Fibroblast of skin of left quadriceps (primary cell): ENCODE results near the gene DAB2IP.

Experiments used
- DNase-seq, 2 experiments: peaks; one replicate each; pipeline ENCODE4 v3.0.0-alpha.2; 2013; ENCODE audit warnings: low read depth in 2 of 2

DAB2IP gene

DNA sequence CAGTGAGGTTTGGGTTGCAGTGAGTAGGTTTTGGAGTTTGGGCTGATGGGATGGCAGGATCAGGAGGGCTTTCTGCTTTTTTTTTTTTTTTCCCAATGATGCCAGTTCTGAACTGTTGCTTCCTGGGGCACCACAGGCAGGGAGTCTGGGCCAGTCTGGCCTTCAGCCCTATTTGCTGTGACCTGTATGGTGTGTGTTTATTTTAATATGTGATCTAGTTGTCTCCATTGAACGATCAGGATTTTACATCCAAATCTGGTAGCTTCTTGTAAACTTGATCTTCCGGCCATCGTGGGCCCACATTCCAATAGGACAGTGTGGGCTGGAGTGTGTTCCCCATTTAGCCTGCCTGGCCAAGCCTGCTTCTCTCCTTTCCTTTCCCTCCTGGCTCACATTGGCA, 25.8 kb upstream of the DAB2IP start:
- DNase-seq: no peak

DNA sequence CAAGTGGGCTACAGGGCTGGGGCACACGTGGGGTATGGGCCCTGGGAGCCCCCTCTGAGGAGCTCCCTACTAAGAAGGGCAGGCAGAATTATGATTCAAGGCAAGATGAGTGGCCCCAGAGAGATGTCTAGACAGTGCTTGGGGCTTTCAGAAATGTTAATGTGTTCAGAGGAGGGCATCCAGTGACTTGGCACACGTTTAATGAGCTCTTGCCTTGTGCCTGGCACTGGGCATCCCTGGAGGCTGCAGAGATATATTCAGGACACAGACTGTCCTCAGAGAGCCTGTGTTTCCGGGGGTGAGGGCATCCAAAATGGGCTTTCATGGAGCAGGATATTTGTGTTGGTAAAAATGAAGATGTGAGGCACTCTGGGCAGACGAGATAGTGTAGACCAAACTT, 25.4 kb upstream of the DAB2IP start:
- no peak for DNase-seq

DNA sequence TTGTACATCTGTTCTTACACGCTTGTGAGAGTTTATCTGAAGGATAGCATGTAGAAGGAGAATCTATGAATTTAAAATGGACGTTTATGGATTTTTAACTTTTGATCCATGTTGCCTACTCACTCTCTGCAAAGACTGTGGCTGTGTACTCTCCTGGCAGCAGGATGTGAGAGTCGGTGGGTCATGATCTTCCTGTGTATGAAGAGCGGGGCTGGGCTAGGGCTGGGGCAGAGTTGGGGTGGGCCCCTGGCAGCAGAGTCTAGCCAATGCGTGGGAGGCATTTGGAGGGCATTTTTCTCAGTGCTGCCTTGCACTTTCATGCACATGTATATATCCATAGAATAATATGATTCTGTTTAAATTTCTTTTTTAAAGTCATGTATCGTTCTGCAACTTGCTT, 24.0 kb upstream of the DAB2IP start:
- DNase-seq: no peak

DNA sequence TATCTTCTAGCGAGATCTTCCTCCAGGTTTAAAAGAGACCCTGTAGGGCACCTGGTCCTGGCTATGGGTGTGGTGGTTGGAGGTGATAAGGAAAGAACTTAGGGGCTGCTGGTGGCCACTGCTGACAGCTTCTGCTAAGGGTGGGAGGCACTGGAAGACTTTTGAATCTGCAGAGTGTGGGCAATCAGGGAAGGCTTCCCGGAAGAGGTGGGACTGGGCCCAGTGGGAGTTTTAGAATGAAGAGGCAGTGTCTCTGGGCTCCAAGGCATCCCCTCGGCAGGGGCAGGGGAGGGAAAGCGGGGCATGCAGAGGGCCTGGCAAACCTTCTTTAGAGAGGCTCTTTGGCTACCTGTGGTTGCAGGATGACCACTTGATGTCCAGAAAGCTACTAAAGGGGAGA, 23.0 kb upstream of the DAB2IP start:
- DNase-seq: no peak

DNA sequence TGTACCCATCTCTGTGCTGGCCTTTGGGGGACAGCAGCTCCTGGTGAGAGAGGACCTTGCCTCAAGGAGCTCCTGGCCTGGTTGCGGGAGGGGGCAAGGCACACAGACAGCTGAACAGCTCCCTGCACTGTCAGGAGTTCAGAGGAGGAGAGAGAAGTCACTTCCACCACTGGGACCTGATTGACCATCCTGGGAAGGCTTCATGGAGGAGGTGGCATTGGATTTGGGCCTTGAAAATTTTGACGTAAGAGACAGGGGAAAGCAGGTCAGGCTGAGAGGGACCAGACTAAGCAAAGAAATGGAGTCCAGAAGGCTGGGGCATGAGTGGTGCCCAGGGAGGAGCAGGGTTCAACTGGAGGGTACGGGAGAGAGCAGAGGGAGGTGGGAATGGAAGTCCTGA, 20.3 kb upstream of the DAB2IP start:
- no peak for DNase-seq

DNA sequence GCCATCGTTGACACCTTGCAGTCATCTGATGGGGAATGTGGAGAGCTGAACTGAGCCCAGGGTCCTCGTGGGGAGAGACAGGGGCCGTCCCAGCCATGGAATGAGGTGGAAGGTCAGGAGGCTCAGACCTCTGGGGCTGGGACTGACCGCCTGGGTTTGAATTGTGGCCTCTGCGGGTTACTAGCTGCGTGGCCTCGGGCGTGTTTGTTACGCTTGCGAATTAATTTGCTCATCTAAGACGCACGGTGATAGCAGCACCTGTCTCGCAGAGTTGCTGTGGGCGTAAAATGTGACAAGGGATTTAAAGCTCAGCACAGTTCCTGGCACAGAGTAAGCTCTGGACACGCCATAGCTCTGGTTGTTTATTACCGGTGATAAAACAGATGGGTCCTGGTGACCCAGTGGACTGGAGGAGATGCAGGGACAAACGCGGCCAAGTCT, 19.4 kb upstream of the DAB2IP start:
- DNase-seq: no peak

DNA sequence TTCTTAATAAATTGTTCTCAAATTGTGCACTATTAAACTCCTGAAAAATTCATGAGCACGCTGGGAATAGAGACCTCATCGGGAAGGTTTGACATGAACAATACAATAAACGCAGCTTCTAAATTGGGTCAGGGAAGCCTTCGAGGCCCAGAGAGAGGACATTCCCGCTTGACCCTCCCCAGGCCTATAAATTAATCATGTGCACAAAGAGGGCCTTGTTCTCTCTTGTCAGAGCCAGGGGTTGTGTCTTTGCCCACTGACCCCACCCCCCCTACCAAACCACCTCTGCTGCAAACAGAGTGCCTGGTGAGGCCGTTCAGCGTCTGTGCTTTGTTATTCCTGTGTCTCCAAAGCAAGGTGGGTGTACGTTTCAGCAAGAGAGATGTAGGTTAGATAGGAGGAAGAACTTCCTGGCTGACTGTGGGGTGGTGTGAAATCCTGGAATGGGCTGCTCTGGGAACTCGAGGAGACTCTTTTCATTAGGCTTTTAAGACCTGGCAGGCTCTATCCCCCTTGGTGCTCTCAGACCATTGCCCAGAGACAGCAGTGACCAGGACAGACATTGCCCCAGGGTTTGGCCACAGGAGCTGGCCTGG, 18.2 kb upstream of the DAB2IP start:
- no peak for DNase-seq

DNA sequence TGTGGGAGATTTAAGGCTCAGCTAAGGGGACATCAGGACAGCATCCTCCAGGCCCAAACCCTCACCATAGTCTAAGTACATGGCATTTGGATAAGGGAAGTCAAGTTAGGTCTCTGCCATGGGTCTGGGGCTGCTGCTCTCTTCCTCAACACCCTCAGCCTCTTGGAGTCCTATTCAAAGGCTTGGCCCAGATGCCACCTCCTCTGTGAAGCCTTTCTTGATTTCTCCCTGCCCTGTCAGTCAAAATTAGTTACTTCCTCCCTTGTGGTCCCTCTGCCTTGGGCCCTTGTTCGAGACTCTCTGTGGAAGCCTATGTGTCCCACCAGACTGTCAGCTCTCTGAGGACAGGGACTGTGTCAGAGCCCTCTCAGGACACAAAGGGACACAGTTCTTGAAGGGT, 17.7 kb upstream of the DAB2IP start:
- no peak for DNase-seq

DNA sequence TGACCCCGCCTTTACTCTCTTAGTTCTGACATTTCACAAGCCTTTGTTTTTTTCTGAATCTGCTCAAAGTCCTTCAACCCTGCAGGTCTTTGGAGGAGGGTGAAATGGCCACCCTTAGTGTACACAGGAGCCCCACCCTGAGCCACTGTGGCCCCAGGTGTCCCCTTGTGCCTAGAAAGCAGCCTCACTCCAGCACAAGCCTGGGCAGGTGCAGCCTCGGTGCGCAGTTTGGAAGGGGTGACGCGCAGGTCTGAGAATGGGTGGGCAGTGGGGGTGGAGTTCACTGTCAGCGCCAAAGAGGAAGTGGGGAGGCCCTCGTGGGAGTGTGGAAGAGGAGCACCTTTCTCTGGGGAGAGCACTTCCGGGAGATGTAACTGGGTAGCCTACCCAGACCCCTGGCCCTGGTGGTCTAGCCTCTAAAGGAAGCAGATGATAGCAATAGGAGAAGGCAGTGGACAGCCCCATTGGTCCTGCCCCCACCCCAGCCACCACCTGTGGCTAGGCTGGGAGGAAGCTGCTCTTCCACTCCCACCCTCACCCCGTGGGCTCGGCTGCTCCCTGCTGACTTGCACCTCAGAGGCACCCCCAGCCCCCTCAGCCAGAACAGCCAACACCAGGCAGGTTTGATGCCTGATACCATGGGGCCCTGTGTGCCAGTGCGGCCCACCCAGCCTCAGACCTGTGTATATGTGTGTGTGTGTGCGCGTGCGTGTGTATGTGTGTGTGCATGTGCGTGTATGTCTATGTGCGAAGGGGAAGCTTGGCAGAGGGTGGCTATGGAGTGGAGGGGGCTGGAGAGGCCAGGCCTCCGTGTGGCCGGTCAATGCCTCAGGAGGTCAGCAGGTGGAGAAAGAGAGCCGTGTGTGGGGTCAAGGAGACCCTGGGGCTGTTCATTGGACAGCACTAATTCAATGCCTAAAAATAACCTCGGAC, 16.8 kb upstream of the DAB2IP start:
- no peak for DNase-seq

DNA sequence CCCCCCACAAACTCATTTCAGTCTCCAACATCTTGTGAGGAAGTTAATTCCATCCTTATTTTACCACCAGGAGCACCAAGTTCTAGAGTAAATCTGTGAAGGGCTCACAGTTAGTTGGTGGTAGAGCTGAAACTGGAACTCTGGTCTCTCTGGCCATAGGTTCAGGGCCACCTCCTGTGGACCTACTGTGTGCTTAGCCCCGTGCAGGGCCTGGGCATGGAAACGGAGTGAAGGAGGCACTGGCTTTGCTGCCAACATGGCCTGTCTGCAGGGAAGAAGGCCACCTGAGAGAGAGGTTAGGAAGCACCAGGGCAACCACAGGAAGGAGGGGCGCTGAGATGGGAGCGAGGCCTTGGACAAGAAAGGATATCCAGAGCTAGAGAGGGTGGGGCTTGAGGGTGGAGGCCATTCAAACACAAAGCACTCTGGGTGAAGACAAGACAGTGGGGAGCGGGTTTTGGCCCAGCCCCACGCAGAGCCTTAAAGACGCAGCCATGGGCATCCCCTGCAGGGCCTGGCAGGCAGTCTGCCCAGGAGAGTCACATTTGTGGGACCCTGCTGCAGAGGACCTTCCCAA, 16.0 kb upstream of the DAB2IP start:
- no peak for DNase-seq

DNA sequence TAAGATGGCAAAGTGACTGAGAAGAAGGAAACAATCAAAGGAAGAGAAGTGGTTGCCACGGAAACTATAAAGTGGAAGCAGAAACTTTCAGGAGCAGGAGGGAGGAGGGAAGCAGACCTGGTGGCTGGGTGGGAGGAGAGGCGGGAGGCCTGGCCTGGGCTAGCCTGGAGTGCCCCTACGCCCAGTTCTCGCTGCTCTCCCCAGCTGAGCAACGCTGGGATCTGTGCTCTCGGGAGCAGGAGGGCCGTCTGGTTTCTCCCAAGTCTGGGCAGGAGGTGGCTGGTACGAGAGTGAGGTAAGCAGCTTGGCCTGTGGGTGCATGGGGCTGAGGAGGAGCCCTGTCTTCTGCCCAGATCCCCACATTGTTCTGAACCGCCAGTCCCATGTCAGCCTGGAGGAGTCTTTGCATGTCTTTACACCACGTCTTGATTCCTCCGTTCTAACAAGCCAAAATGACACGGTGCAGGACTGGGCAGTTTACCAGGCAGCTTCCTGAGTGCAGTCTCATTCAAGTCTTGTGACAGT, 15.0 kb upstream of the DAB2IP start:
- DNase-seq: no peak

DNA sequence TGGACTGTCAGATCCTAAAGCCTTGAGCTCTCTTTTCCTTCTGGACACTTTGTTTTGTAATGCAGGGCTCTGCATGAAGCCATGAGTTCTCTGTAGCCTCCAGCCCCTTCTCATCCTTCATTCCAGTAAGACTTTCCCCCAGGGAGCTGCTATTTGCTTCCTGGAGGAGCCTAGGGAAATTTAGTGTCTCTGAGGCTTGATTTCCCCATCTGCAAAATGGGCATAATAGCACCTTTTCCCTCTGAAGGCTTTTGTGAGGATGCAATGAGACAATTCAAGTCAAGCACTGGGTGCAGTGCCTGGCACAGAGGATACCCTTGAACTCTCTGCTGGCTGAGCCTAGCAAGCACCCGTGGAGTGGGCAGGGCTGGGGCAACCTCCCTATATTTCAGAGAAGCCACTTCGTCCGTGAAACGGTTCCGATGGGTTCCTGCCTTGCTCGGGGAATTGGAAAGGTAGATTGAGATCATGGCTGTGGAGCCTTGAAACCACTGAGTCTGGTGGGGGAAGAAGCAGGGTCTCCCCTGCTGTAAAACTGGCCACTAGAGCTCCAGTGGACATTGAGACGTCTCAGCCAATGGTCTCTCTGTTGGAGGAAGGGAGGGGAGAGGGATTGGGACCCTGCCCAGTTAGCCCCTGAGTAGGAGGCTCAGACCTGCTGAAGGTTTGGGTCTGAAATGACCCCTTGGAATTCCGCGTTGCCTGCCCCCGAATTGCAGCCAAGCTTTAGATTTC, 14.3 kb upstream of the DAB2IP start:
- DNase-seq: no peak

DNA sequence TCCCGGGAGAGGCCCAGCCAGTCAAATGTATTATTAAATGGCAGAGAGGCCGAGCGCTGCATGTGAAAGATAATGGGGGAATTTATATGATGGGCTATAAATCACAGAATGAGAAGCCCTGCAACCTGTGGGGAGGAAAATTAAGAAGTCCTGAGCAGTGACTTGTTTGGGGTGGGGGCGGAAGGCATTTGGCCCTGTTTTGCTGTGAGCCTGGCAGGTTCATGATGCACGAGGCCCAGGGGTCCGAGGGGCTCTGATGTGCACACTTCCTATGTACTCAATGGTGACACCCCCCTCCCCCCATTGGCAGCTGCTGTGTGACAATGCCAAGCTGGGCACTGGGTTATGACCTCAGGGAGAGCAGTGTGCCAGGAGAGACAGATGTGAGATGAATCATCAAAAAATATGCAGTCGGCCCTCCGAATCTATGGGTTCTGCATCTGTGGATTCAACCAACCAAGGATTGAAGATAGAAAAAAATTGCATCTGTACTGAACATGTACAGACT, 13.7 kb upstream of the DAB2IP start:
- no peak for DNase-seq

DNA sequence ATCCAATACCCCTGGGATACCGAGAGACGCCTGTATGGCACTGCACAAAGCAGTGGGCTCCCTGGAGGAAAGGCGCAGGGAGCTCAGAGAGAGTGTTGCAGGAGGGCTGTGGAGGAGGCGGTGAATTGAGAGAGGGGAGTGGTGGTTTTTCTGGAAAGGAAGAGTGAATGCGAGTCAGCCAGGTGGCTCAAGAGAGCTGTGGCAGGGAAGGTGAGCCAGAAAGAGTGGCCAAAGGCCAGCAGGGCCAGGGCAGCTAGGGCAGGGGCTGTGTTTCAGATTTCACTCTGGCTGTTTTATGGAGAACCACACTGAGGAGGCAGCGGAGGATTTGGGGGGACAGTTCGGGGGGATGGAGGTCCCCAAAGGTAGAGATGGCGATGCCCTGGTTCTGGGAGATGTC, 13.0 kb upstream of the DAB2IP start:
- DNase-seq: no peak

DNA sequence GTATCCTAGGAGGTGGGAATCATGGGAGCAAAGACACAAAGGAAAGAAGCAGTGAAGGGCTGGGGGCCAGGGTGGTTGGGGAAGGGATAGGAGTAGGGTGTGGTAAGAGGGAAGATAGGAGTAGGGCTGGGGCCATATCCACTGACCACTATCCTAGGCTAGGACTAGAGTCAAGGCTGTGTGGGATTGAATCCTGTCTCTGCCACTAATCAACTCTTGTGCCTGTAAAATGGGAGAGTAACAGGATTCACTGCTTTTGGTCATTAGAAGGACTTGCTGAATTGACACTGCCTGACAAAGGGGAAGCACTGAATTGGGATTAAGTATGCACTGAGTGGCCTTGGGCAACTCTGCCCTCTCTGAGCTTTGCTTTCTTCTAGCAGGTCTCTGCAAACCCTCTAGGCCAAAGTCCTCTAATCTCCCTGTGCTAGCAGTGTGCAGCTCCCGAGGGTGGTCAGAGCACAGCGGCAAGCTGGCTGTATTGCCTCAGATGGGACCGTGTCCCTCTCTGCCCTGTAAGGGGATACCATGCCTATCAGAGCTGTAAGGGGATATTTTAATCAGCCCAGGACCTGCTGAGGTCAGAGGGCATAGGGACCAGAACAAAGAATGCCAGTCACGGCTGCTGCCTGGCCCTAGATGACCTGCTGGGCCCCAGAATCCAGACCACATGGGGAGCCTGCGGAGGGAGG, 12.4 kb upstream of the DAB2IP start:
- DNase-seq: no peak

DNA sequence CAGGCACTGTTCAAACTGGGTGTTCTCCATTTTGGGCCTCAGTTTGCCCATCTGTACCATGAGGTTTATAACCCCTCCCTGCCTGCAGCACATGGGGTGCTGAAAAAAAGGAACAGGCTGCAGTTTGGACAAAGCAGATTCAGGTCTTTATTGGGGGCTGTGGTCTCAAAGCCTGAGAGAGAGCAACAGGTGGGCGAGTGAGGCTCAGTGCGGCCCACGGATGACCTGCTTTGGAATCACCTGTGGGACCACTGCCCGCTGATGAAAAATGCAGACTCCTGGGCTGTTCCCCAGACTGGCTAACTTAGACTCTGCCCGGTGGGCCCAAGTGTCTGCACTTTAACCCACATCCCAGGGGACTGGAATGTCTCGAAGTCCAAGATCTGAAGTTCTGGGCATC, 11.8 kb upstream of the DAB2IP start:
- no peak for DNase-seq

DNA sequence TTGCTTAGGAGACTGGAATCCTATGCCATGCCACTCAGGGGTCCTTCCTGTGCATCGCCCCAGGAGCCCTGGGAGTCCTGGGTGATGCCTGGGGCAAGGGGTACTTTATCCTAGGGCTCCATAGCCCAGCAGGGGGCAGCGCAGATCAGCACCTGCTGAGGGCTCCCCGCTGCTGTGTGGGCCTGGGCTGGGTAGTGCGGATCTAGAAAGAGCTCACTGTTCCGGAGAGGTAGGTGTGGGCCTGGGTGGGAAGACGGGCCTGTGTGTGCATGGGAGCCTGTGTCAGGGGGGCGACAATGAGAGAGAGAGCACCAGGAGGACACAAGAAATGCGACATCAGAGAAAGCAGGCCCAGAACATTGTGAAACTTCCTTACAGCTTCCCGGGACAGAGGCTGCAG, 11.4 kb upstream of the DAB2IP start:
- no peak for DNase-seq

DNA sequence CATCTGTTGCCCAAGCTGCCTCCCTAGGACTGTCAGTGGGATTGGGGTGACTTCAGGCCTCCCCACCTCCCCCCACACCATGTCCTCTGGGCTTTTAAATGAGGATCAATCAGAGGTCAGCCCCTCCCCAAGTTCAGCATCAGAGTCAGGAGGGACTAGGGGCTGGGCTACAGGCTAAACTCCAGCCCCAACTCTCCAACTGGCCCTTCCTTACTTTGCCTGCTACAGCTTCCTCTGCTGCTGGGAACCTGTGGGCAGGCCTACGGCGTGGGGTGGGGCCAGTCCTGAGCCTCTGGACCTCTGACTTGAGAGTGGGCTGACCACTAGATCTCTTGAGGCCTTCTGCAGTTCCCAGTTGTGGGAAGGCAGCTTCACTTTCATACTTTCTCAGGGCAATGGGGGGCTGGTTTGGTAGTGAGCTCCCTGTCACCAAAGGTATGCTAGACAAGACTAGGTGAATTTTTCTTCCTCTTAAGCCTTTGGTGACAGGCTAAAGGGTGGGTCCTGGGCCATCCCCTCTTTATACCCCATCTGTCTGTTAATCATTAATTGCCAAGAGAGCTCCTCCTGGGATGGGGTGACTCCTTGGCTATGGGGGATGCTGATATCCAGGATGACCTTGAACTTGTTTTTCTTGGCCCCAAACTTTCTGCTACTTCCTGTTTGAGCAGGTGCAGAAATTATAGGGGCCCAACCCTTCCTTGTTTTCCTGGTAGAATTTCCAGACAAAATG, 10.8 kb upstream of the DAB2IP start:
- no peak for DNase-seq

DNA sequence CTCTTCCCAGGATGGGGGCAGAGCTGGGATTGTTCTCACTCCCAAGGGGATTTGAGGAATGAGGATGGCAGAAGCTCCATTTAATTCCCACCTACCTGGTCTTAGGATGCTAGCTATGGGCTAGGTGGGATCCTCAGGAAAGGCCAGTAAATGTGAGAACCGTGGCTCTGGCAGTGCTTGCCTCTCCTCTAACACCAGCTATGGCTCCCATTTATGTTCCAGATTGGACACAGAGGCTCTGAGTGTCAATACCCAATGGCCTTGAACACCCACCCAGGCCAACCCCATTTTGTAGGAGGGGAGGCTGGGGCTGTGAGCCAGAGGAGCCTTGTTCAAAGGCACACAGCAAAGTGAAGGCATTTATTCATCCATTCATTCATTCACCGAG, 10.2 kb upstream of the DAB2IP start:
- DNase-seq: no peak

DNA sequence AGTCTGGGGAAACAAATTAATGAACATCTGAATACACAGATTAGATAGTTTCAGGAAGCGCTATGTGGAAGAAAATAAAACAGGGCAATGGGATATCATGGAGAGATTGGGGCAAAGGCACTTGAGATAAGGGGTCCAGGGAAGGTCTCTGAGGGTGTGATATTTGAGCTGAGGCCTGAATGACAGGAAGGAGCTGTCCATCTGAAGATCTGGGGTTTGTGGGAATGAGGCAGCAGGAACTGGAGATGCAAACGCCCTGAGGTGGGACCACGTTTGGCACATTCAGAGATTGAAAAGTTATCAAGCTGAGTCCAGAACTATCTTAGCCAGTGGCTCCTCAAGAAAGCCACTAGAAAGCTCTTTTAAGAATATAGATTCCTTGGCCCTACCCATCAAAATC, 8.7 kb upstream of the DAB2IP start:
- DNase-seq: no peak

DNA sequence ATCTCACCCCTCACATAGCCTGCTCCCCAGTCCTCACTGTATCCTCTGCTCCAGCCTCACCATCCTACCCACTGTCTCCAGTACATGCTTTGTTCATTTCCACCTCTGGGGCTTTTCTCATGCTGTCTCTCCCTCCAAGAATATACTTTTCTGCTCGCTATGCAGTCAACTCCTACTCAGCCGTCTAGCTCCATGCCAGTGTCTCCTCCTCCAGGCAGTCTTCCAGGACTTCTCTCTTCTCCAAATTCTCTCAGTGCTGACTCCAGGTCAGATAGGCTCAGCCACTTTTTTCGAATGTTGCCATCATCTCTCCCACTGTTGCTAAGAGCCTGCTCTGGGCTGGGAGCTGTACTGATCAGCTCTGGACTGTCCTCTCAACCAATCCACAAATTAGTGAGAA, 8.0 kb upstream of the DAB2IP start:
- no peak for DNase-seq
